Suprapubic skin (tissue), 4 donors: Measurements from ENCODE around the gene STARD10. TPM values are rescaled to one million over a fixed set of nuclear protein-coding genes. Genes with fewer than 3 reads are reported as not detected.

Experiments used
- DNase-seq, 2 donors: peaks; one replicate each; pipeline ENCODE4 v3.0.0-alpha.2; 2019; ENCODE audit warnings: low spot score in 2 of 2
- H3K27ac ChIP-seq: fragments of 200-600 bp; sonication (generic); one replicate; pipeline ENCODE4 v1.5.1; 2019
- H3K27me3 ChIP-seq: fragments of 200-600 bp; sonication (generic); one replicate; pipeline ENCODE4 v1.5.1; 2019
- H3K36me3 ChIP-seq: fragments of 200-600 bp; sonication (generic); one replicate; pipeline ENCODE4 v1.5.1; 2019
- H3K4me1 ChIP-seq: fragments of 200-600 bp; sonication (generic); one replicate; pipeline ENCODE4 v1.5.1; 2019
- H3K4me3 ChIP-seq: fragments of 200-600 bp; sonication (generic); one replicate; pipeline ENCODE4 v1.5.1; 2019; ENCODE audit warnings: mild to moderate bottlenecking
- H3K9me3 ChIP-seq: fragments of 200-600 bp; sonication (generic); one replicate; pipeline ENCODE4 v1.5.1; 2019
- CTCF ChIP-seq, 2 donors: fragments of 200-600 bp in 1 of 2; fragments of 450-650 bp in 1 of 2; sonication (generic) in 1 of 2; IDR thresholded peaks; one replicate each; pipeline ENCODE4 v1.5.1; 2016 to 2019; ENCODE audit warnings: antibody characterized with exemption in 2 of 2, mild to moderate bottlenecking in 1 of 2, moderate library complexity in 1 of 2
- EP300 ChIP-seq: sonication (generic); formaldehyde crosslinking; IDR thresholded peaks from one replicate; pipeline ENCODE4 v1.6.1; 2017; ENCODE audit warnings: antibody characterized with exemption
- POLR2A ChIP-seq, 2 donors: fragments of 450-650 bp; IDR thresholded peaks; one replicate each; pipeline ENCODE4 v1.6.1; 2017; ENCODE audit warnings: antibody characterized with exemption in 2 of 2, mild to moderate bottlenecking in 2 of 2, moderate library complexity in 2 of 2
- POLR2AphosphoS5 ChIP-seq, 3 donors: sonication (generic); formaldehyde crosslinking; IDR thresholded peaks; one replicate each; pipeline ENCODE4 v1.6.1; 2017; ENCODE audit warnings: antibody characterized with exemption in 3 of 3
- WGBS: methylation state at CpG from one replicate; pipeline ENCODE4 v1.1.5; 2018; 5-methylcytosine and 5-hydroxymethylcytosine counted together
- total RNA-seq, 4 donors: library from RNA; depleted of rRNA; stranded (reverse); fragments of >200 nt; gene quantifications; one replicate each; pipeline ENCODE4 v1.1.0, GENCODE V29; 2016

STARD10 gene
- total RNA-seq, 4 donors from 2014 or later: 76.3 to 83.0 (median 79.4) TPM

DNA sequence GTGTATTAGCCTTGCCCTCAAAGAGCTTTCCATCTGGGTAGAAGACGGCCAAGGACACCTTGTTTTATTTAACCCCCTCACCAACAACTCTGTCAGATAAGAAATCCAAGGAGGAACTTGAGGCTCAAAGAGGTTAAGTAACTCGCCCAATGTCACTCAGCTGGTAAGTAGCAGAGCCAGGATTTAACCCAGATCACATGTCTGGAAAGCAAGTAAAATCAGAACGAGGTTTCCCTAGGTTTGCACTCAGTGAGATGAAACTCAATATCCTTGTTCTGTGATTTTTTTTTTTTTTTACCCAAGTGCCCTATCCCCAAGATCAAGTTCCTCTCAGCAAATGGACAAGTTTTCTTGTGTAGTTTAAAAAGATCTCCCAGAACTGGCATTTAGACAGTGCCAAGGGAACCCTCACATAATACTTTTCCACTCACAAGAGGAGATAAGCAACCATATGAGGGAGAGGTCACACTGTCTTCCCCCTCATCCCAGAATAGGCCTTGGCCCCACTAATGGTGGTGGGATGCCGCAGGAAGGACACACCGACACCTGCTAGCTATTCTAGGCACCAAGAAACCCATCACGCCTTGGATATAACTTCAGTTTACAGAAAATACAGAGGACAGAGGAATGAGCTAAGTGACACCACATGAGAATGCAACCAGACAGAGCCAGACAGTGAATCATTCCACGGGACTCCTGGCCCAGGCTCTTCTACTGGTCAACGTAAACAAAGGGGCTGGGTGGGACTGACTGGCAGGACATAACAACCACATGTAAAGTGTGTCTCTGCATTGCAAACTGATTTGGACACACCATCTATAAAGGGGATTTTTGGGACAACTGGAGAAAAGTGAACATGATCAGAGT is 33.1 kb downstream of the STARD10 start:
- peaks cover 31% of the 10 kb centered on the region for H3K36me3 ChIP-seq
- no peaks in the 10 kb centered on the region for H3K4me1 ChIP-seq
- H3K27me3 ChIP-seq: no peaks in the 10 kb centered on the region
- H3K27ac ChIP-seq: no peak overlapping the region
- no peak overlapping the region for H3K4me3 ChIP-seq
- 75% methylated on average over 8 of the region's 8 CpGs for WGBS
- no peaks in the 10 kb centered on the region for H3K9me3 ChIP-seq
- TF ChIP-seq POLR2A (IDR thresholded peaks at IDR 0.05): no peak
- DNase-seq: no peak

- no peak for DNase-seq
- H3K9me3 ChIP-seq: no peaks in the 10 kb centered on the region
- no peak overlapping the region for H3K4me3 ChIP-seq
- peaks cover 36% of the 10 kb centered on the region for H3K36me3 ChIP-seq
- WGBS: 79% methylated on average over 8 of the region's 8 CpGs
- H3K4me1 ChIP-seq: no peaks in the 10 kb centered on the region
- no peaks in the 10 kb centered on the region for H3K27me3 ChIP-seq
- H3K27ac ChIP-seq: no peak overlapping the region
- TF ChIP-seq EP300 (no peak), POLR2A (IDR thresholded peaks at IDR 0.05) (no peak), CTCF (IDR thresholded peaks at IDR 0.05) (no peak), POLR2AphosphoS5 (IDR thresholded peaks at IDR 0.05) (no peak)
These were observed 34.3 kb downstream of the STARD10 start for GRCh38 chr11:72759468-72759985.

DNA sequence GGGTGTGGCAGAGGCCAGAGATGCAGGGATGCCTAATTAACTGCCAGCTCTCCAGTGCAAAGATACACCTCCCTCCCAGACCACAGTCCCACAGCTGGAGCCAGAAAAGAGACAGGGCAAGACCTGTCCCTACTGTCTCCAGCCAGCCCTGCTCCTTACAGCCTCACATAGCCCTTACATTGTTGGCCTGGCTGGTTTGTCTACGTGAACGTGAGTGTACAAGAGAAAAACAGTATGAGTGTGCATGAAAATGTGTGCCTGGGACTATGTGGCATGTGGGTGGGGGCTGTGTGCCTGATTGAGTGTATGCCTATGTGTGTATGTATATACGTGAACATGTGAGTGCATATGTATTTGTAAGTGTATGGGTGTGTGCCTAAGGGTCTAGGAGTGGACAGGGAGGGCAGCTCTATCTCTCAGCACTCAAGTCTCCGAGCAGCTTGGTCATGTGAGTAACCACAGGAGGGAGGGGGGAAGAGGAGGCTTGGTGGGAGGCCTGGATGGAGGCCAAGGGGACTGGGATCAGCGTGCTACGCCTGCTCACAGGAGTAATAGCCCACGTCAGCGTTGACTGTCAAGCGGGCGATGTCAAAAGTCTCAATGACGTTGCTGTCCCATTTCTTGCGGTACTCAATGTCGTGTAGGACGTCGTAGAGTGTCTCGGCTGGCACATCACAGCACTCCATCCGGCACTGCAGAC is 35.0 kb downstream of the STARD10 start:
- 68% methylated on average over 17 of the region's 17 CpGs for WGBS
- Histone ChIP-seq H3K27me3 (no peaks in the 10 kb centered on the region), H3K9me3 (no peaks in the 10 kb centered on the region), H3K36me3 (peaks cover 43% of the 10 kb centered on the region), H3K4me3 (no peak overlapping the region), H3K4me1 (no peaks in the 10 kb centered on the region), H3K27ac (no peak overlapping the region)
- TF ChIP-seq POLR2A (IDR thresholded peaks at IDR 0.05): no peak
- no peak for TF ChIP-seq POLR2AphosphoS5 (IDR thresholded peaks at IDR 0.05)
- no peak for TF ChIP-seq EP300
- no peak for TF ChIP-seq CTCF (IDR thresholded peaks at IDR 0.05)
- no peak for DNase-seq

GRCh38 chr11:72758304-72758689 is 35.5 kb downstream of the STARD10 start:
- Histone ChIP-seq H3K27me3 (no peaks in the 10 kb centered on the region), H3K9me3 (no peaks in the 10 kb centered on the region), H3K27ac (no peak overlapping the region), H3K4me1 (peaks cover 5% of the 10 kb centered on the region), H3K4me3 (no peak overlapping the region), H3K36me3 (peaks cover 43% of the 10 kb centered on the region)
- WGBS: 100% methylated on average over 3 of the region's 7 CpGs
- DNase-seq: no peak
- TF ChIP-seq POLR2A (IDR thresholded peaks at IDR 0.05) (no peak), EP300 (no peak), POLR2AphosphoS5 (IDR thresholded peaks at IDR 0.05) (no peak), CTCF (IDR thresholded peaks at IDR 0.05) (no peak)

- H3K4me1 ChIP-seq: peaks cover 28% of the 10 kb centered on the region
- TF ChIP-seq CTCF (IDR thresholded peaks at IDR 0.05): no peak
- TF ChIP-seq EP300: no peak
- TF ChIP-seq POLR2A (IDR thresholded peaks at IDR 0.05): no peak
- TF ChIP-seq POLR2AphosphoS5 (IDR thresholded peaks at IDR 0.05): no peak
- no peak for DNase-seq
- no peak overlapping the region for H3K4me3 ChIP-seq
- no peaks in the 10 kb centered on the region for H3K27me3 ChIP-seq
- WGBS: 85% methylated on average over 4 of the region's 4 CpGs
- H3K36me3 ChIP-seq: peaks cover 43% of the 10 kb centered on the region
- H3K9me3 ChIP-seq: no peaks in the 10 kb centered on the region
- no peak overlapping the region for H3K27ac ChIP-seq
These were observed 38.0 kb downstream of the STARD10 start for GRCh38 chr11:72755713-72756285.
